ENCODE measurements around the gene GLB1L3.

GRCh38 chr11:134270250-134270714, 5.9 kb upstream of the GLB1L3 start:
- TF ChIP-seq, protein P1, sequence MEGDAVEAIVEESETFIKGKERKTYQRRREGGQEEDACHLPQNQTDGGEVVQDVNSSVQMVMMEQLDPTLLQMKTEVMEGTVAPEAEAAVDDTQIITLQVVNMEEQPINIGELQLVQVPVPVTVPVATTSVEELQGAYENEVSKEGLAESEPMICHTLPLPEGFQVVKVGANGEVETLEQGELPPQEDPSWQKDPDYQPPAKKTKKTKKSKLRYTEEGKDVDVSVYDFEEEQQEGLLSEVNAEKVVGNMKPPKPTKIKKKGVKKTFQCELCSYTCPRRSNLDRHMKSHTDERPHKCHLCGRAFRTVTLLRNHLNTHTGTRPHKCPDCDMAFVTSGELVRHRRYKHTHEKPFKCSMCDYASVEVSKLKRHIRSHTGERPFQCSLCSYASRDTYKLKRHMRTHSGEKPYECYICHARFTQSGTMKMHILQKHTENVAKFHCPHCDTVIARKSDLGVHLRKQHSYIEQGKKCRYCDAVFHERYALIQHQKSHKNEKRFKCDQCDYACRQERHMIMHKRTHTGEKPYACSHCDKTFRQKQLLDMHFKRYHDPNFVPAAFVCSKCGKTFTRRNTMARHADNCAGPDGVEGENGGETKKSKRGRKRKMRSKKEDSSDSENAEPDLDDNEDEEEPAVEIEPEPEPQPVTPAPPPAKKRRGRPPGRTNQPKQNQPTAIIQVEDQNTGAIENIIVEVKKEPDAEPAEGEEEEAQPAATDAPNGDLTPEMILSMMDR (IDR thresholded peaks at IDR 0.05): no peak
- TF ChIP-seq POLR2A (IDR thresholded peaks at IDR 0.05): no peak

Data from lower leg skin (tissue), 3 donors.